Panc1 (cell line): ENCODE measurements around the gene FAM131B. TPM values are rescaled to one million over a fixed set of nuclear protein-coding genes. Genes with fewer than 3 reads are reported as not detected.
A peak's percentile ranks its signal among the peaks of the same experiment; 100 is the strongest.

Experiments
- ATAC-seq: fragments of 200-7000 bp; cut with Tn5 transposase; 2 replicates; pipeline ENCODE4 v1.9.1; 2020; ENCODE audit warnings: mild to moderate bottlenecking, moderate library complexity
- BruUV-seq: library from RNA; stranded (reverse); fragments of 400-500 nt; replicated peaks from 2 replicates; lab custom pipeline; 2021; lab: Mats Ljungman, UMichigan
- CTCF ChIA-PET: fragments of 300-600 bp; sonication (Branson Sonifier 250); formaldehyde crosslinking; loops from one replicate; lab custom pipeline; 2022; ENCODE audit warnings: antibody characterized with exemption; lab: Charles Lee
- POLR2A ChIA-PET: fragments of 300-600 bp; sonication (Branson Sonifier 250); formaldehyde crosslinking; loops from one replicate; lab custom pipeline; 2022; ENCODE audit warnings: antibody characterized with exemption; lab: Charles Lee
- DNase-seq: peaks from one replicate; pipeline ENCODE4 v3.0.0-alpha.2; 2010; ENCODE audit warnings: low read depth, low spot score
- H3K27ac ChIP-seq: 2 replicates; pipeline ENCODE4 v1.5.1; 2011; ENCODE audit warnings: mild to moderate bottlenecking, low read length, inconsistent platforms
- H3K27me3 ChIP-seq: fragments of 200-500 bp; sonication (Bioruptor generic); 2 replicates; pipeline ENCODE4 v1.6.0; 2014; ENCODE audit warnings: low read length, inconsistent platforms; ENCODE audit not compliant: control insufficient read depth, insufficient read depth
- H3K36me3 ChIP-seq: fragments of 200-500 bp; sonication (Bioruptor generic); 2 replicates; pipeline ENCODE4 v1.5.1; 2014; ENCODE audit warnings: inconsistent platforms, mild to moderate bottlenecking, low read length, moderate library complexity; ENCODE audit not compliant: control insufficient read depth, insufficient read depth
- H3K4me1 ChIP-seq: 2 replicates; pipeline ENCODE4 v1.5.1; 2011; ENCODE audit warnings: inconsistent platforms, mild to moderate bottlenecking, low read length, moderate library complexity; ENCODE audit not compliant: control insufficient read depth, insufficient read depth
- H3K4me3 ChIP-seq, 2 experiments: 2 replicates each; pipeline ENCODE4 v1.5.1; 2011 to 2012; ENCODE audit warnings: low read depth in 2 of 2, low read length in 2 of 2, mild to moderate bottlenecking in 2 of 2, inconsistent platforms in 1 of 2, moderate library complexity in 1 of 2
- H3K9me3 ChIP-seq: fragments of 200-500 bp; sonication (Bioruptor generic); 2 replicates; pipeline ENCODE4 v1.5.1; 2014; ENCODE audit warnings: low read depth, mild to moderate bottlenecking, inconsistent platforms, low read length, moderate library complexity; ENCODE audit not compliant: control insufficient read depth, insufficient read depth
- POLR2AphosphoS5 ChIP-seq: IDR thresholded peaks from 2 replicates; pipeline ENCODE4 v1.6.1; 2012; ENCODE audit warnings: mild to moderate bottlenecking, low read depth, low read length, moderate library complexity
- REST ChIP-seq, 2 experiments: IDR thresholded peaks; 2 replicates each; pipeline ENCODE4 v1.6.1; 2011 to 2012; ENCODE audit warnings: low read depth in 2 of 2, control low read depth in 1 of 2, low read length in 1 of 2, mild to moderate bottlenecking in 1 of 2, moderate library complexity in 1 of 2; ENCODE audit not compliant: insufficient read depth in 1 of 2
- SIN3A ChIP-seq: IDR thresholded peaks from 2 replicates; pipeline ENCODE4 v1.6.1; 2012; ENCODE audit warnings: low read depth, mild to moderate bottlenecking, low read length, moderate library complexity, borderline replicate concordance; ENCODE audit not compliant: insufficient read depth
- TCF7L2 ChIP-seq: IDR thresholded peaks from 2 replicates; pipeline ENCODE4 v1.6.1; 2011; ENCODE audit warnings: mild to moderate bottlenecking, low read depth, low read length, inconsistent platforms
- in situ Hi-C: cut with HindIII; loops from 2 replicates; pipeline ENCODE4 v1.10.0; 2016; ENCODE audit warnings: low sequenced_read_pairs, low pct_unique_long_range_greater_than_20kb
- intact Hi-C: fragments of 100-400 bp; cut with micrococcal nuclease; formaldehyde crosslinking; loops from one replicate; pipeline ENCODE4 v1.10.0; 2022; ENCODE audit not compliant: unreplicated experiment
- total RNA-seq: library from RNA; stranded (reverse); gene quantifications from one replicate; pipeline ENCODE4 v1.2.1, GENCODE V29; 2021; ENCODE audit not compliant: unreplicated experiment
- TF ChIP-seq, protein P1 (sequence below): fragments of 450-650 bp; IDR thresholded peaks from 2 replicates; pipeline ENCODE4 v1.5.1; 2017; ENCODE audit warnings: mild to moderate bottlenecking

FAM131B gene
- total RNA-seq, 1 experiment from 2014 or later = 1.5 TPM

DNA sequence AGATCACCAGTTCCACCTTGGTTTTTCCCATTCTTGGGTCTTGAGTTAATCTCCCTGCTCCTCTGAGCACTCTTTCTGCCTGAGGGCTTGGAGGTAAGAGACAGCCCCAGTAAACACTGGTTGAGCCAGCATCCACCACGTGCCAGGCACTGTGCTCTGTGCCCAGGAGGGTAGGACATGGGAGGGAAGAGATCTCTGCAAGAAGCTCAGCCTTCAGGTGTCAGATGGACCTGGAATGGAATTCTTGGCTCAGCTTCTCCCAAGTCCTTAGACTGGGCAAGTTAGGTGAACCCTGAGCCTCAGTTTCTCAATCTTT is 21.1 kb upstream of the FAM131B start:
- TF ChIP-seq, protein P1, sequence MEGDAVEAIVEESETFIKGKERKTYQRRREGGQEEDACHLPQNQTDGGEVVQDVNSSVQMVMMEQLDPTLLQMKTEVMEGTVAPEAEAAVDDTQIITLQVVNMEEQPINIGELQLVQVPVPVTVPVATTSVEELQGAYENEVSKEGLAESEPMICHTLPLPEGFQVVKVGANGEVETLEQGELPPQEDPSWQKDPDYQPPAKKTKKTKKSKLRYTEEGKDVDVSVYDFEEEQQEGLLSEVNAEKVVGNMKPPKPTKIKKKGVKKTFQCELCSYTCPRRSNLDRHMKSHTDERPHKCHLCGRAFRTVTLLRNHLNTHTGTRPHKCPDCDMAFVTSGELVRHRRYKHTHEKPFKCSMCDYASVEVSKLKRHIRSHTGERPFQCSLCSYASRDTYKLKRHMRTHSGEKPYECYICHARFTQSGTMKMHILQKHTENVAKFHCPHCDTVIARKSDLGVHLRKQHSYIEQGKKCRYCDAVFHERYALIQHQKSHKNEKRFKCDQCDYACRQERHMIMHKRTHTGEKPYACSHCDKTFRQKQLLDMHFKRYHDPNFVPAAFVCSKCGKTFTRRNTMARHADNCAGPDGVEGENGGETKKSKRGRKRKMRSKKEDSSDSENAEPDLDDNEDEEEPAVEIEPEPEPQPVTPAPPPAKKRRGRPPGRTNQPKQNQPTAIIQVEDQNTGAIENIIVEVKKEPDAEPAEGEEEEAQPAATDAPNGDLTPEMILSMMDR = no peak
- TF ChIP-seq REST (IDR thresholded peaks at IDR 0.05; ENCODE audit: insufficient read depth in 1 of 2, low read depth in 2 of 2, low read length in 1 of 2) (no peak), POLR2AphosphoS5 (no peak), TCF7L2 (no peak), SIN3A (no peak)
- ATAC-seq (no peak), DNase-seq (no peak)
- H3K27me3 ChIP-seq = no peaks in the 10 kb centered on the region
- no peaks in the 10 kb centered on the region for H3K9me3 ChIP-seq
- intact Hi-C loops (no loop called here), in situ Hi-C loops (no loop called here)
- H3K27ac ChIP-seq = no peak overlapping the region
- ChIA-PET CTCF (interaction anchor here (1.0 kb wide), 1 partner anchor 143 kb away, joined by 3 read pairs; no protein-coding TSS in a partner anchor), POLR2A (no interaction called here)
- BruUV-seq = no TSS peak
- peak overlapping the region in 1 of 2 experiments; percentile 80; a peak in 1 of 4 replicates for H3K4me3 ChIP-seq
- H3K4me1 ChIP-seq = peaks cover 12% of the 10 kb centered on the region; the same call in 1 of the 2 replicates
- H3K36me3 ChIP-seq = peaks cover 5% of the 10 kb centered on the region; the same call in 1 of the 2 replicates

DNA sequence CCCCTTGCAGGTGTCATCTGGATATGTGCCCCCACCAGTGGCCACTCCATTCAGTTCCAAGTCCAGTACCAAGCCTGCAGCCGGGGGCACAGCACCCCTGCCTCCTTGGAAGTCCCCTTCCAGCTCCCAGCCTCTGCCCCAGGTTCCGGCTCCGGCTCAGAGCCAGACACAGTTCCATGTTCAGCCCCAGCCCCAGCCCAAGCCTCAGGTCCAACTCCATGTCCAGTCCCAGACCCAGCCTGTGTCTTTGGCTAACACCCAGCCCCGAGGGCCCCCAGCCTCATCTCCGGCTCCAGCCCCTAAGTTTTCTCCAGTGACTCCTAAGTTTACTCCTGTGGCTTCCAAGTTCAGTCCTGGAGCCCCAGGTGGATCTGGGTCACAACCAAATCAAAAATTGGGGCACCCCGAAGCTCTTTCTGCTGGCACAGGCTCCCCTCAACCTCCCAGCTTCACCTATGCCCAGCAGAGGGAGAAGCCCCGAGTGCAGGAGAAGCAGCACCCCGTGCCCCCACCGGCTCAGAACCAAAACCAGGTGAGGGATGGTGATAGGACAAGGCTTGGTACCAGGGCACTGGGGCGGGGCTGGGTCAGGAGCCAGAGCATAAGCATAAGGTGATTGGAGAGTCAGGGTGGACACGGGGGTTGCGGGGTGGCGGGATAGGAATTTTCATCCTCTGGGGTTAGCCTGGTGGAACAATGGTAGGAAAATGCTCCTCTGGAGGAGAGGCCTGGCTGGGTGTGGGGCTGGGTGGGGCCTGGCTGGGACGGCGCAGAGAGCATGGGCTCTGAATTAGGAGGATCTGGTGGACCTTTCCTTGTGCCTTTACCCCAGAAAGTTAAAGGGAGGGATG is 20.5 kb upstream of the FAM131B start:
- Histone ChIP-seq H3K27me3 (no peaks in the 10 kb centered on the region), H3K4me3 (peak overlapping the region; percentile 80 to 96), H3K36me3 (peaks cover 5% of the 10 kb centered on the region; the same call in 1 of the 2 replicates), H3K27ac (no peak overlapping the region; the same call in 1 of the 2 replicates), H3K9me3 (no peaks in the 10 kb centered on the region), H3K4me1 (peaks cover 12% of the 10 kb centered on the region; the same call in 1 of the 2 replicates)
- TF ChIP-seq TCF7L2 (no peak), SIN3A (no peak), REST (IDR thresholded peaks at IDR 0.05; ENCODE audit: insufficient read depth in 1 of 2, low read depth in 2 of 2, low read length in 1 of 2) (no peak), POLR2AphosphoS5 (no peak)
- TF ChIP-seq, protein P1 = no peak
- ATAC-seq (no peak), DNase-seq (no peak)
- intact Hi-C loops (no loop called here), in situ Hi-C loops (no loop called here)
- ChIA-PET CTCF (no interaction called here), POLR2A (no interaction called here)
- BruUV-seq = no TSS peak
